CD14-positive monocyte (primary cell): ENCODE data around the gene PAMR1. TPM values are rescaled to one million over a fixed set of nuclear protein-coding genes. Genes with fewer than 3 reads are reported as not detected.

Experiments
- DNase-seq, 3 donors: peaks; one replicate each; pipeline ENCODE4 v3.0.0-alpha.2; 2011 to 2022
- H2AFZ ChIP-seq: 2 replicates; pipeline ENCODE4 v1.6.0; 2012; ENCODE audit warnings: mild to moderate bottlenecking, low read depth, low read length, inconsistent platforms; ENCODE audit not compliant: insufficient read depth, poor library complexity, severe bottlenecking
- H3K27ac ChIP-seq, 2 donors: 1 replicate in 1 of 2; 2 replicates in 1 of 2; pipeline ENCODE4 v1.5.1; 2012 to 2013; ENCODE audit warnings: low read length in 2 of 2, control low read depth in 1 of 2, inconsistent platforms in 1 of 2, low read depth in 1 of 2, mild to moderate bottlenecking in 1 of 2
- H3K27me3 ChIP-seq, 2 donors: one replicate each; pipeline versions ENCODE4 v1.6.0 to v1.6.1; 2011 to 2013; ENCODE audit warnings: low read length in 2 of 2; ENCODE audit not compliant: control insufficient read depth in 2 of 2, insufficient read depth in 2 of 2
- H3K36me3 ChIP-seq, 2 donors: replicated peaks in 1 of 2; 1 replicate in 1 of 2; 2 replicates in 1 of 2; pipeline versions ENCODE4 v1.5.1 to v1.6.1; 2012 to 2013; ENCODE audit warnings: low read length in 2 of 2, control low read depth in 1 of 2, inconsistent platforms in 1 of 2, mild to moderate bottlenecking in 1 of 2; ENCODE audit not compliant: insufficient read depth in 2 of 2, control insufficient read depth in 1 of 2
- H3K4me1 ChIP-seq, 2 donors: 1 replicate in 1 of 2; 2 replicates in 1 of 2; pipeline versions ENCODE4 v1.5.1 to v1.6.1; 2012 to 2013; ENCODE audit warnings: low read length in 2 of 2, control low read depth in 1 of 2, inconsistent platforms in 1 of 2, mild to moderate bottlenecking in 1 of 2, moderate library complexity in 1 of 2; ENCODE audit not compliant: insufficient read depth in 2 of 2, control insufficient read depth in 1 of 2
- H3K4me2 ChIP-seq: replicated peaks from 2 replicates; pipeline ENCODE3; 2012; ENCODE audit warnings: low read length, moderate library complexity, mild to moderate bottlenecking; ENCODE audit not compliant: poor library complexity, severe bottlenecking; ENCODE audit errors: extremely low read depth
- H3K4me3 ChIP-seq, 3 experiments: fragments of 200-600 bp in 1 of 3; sonication (generic) in 1 of 3; replicated peaks in 1 of 3; 1 replicate in 2 of 3; 2 replicates in 1 of 3; pipeline ENCODE4 v1.5.1; 2011 to 2013; ENCODE audit warnings: low read length in 3 of 3, mild to moderate bottlenecking in 3 of 3, control low read depth in 2 of 3, low read depth in 2 of 3, inconsistent platforms in 1 of 3, moderate library complexity in 1 of 3
- H3K79me2 ChIP-seq: 2 replicates; pipeline ENCODE4 v1.6.0; 2012; ENCODE audit warnings: mild to moderate bottlenecking, control low read depth, inconsistent platforms, low read length, moderate library complexity; ENCODE audit not compliant: insufficient read depth
- H3K9ac ChIP-seq: 2 replicates; pipeline ENCODE4 v1.6.0; 2017; ENCODE audit warnings: low read length, mild to moderate bottlenecking; ENCODE audit not compliant: insufficient read depth, poor library complexity, severe bottlenecking
- H3K9me3 ChIP-seq, 2 donors: replicated peaks in 1 of 2; 1 replicate in 1 of 2; 2 replicates in 1 of 2; pipeline versions ENCODE4 v1.5.1 to v1.6.1; 2012 to 2013; ENCODE audit warnings: low read length in 2 of 2, control low read depth in 1 of 2; ENCODE audit not compliant: control insufficient read depth in 1 of 2, insufficient read depth in 1 of 2
- H4K20me1 ChIP-seq: 2 replicates; pipeline ENCODE4 v1.6.0; 2012; ENCODE audit warnings: mild to moderate bottlenecking, low read length, control low read depth, moderate library complexity; ENCODE audit not compliant: insufficient read depth
- H3K27ac Mint-ChIP-seq, 7 donors: one replicate each; pipeline ENCODE4 v1.8.0; 2020; ENCODE audit warnings: mild to moderate bottlenecking in 7 of 7, mixed read lengths in 7 of 7, moderate library complexity in 6 of 7, inconsistent platforms in 2 of 7
- H3K27me3 Mint-ChIP-seq, 3 donors: one replicate each; pipeline ENCODE4 v1.8.0; 2021 to 2022; ENCODE audit warnings: low read depth in 3 of 3, mild to moderate bottlenecking in 3 of 3, mixed read lengths in 3 of 3, moderate library complexity in 3 of 3, inconsistent platforms in 1 of 3
- H3K36me3 Mint-ChIP-seq, 2 donors: one replicate each; pipeline ENCODE4 v1.8.0; 2020; ENCODE audit warnings: mixed read lengths in 2 of 2, inconsistent platforms in 1 of 2, mild to moderate bottlenecking in 1 of 2
- H3K4me1 Mint-ChIP-seq: one replicate; pipeline ENCODE4 v1.8.0; 2020; ENCODE audit warnings: mild to moderate bottlenecking, mixed read lengths
- H3K4me3 Mint-ChIP-seq, 2 donors: one replicate each; pipeline ENCODE4 v1.8.0; 2020; ENCODE audit warnings: mild to moderate bottlenecking in 2 of 2, mixed read lengths in 2 of 2, moderate library complexity in 1 of 2
- H3K9me3 Mint-ChIP-seq, 7 donors: one replicate each; pipeline ENCODE4 v1.8.0; 2020 to 2022; ENCODE audit warnings: mixed read lengths in 7 of 7, mild to moderate bottlenecking in 6 of 7, moderate library complexity in 6 of 7, inconsistent platforms in 2 of 7
- WGBS: methylation state at CpG from one replicate; pipeline ENCODE4 v1.1.5; 2013; ENCODE audit warnings: missing lambda C conversion rate; ENCODE audit not compliant: insufficient coverage; 5-methylcytosine and 5-hydroxymethylcytosine counted together
- intact Hi-C, 2 donors: fragments of 100-400 bp; cut with micrococcal nuclease; formaldehyde crosslinking; loops; one replicate each; pipeline versions ENCODE4 v1.15.0 to v1.15.1; 2023
- polyA plus RNA-seq, 3 donors: library from polyadenylated mRNA; depleted of rRNA in 1 of 3; unstranded in 2 of 3; stranded (reverse) in 1 of 3; fragments of 300-500 nt in 2 of 3; fragments of >200 nt in 1 of 3; fragmentation: Illumina TruSeq in 2 of 3; gene quantifications; 1 replicate in 2 of 3; 2 replicates in 1 of 3; pipeline ENCODE4 v1.2.3, GENCODE V29; 2012 to 2021
- TF ChIP-seq, protein P1 (sequence below): fragments of 200-600 bp; IDR thresholded peaks from one replicate; pipeline ENCODE4 v1.8.0; 2022; ENCODE audit warnings: antibody characterized with exemption, mild to moderate bottlenecking

Gene PAMR1
- polyA plus RNA-seq, 3 donors: not detected

DNA sequence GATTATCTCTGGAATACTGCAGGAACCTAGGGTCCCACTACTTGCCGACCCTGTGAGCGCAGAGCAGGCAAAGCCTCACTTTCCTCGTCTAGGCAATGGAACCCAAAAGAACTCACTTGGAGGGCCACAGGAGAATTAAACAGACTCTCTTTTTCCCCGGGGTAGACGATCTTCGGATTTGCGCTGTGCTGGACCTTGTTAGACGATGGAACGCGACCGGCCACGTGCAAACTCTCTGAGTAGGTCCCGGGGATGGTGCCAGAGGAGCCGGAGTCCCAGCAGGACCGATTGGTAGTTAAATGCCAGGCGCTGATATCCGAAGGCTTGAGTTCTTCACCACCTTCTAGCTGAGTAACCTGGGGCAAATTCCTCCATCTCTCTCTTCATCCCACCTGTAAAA lies 105.0 kb downstream of the PAMR1 start:
- no peaks in the 10 kb centered on the region for H4K20me1 ChIP-seq
- H3K27ac Mint-ChIP-seq: no peak overlapping the region
- peaks cover 15% of the 10 kb centered on the region for H3K4me1 Mint-ChIP-seq
- H3K27ac ChIP-seq: no peak overlapping the region
- peak overlapping the region in 1 of 3 experiments; percentile 40 for H3K4me3 ChIP-seq
- H3K79me2 ChIP-seq: no peaks in the 10 kb centered on the region
- intact Hi-C loops: no loop called here
- H3K36me3 ChIP-seq: no peaks in the 10 kb centered on the region
- H3K4me1 ChIP-seq: peaks cover 11 to 18% of the 10 kb centered on the region in 2 donors
- H3K9me3 Mint-ChIP-seq: peaks cover 0 to 10% (median 3%) of the 10 kb centered on the region in 7 donors
- H2AFZ ChIP-seq: no peak overlapping the region
- peak overlapping the region in 1 of 2 donors; percentile 84 for H3K4me3 Mint-ChIP-seq
- 8% methylated on average over 6 of the region's 17 CpGs for WGBS
- H3K27me3 ChIP-seq: peaks cover 84 to 97% of the 10 kb centered on the region in 2 donors
- peak overlapping the region; percentile 60 for H3K4me2 ChIP-seq
- no peak for DNase-seq
- H3K9ac ChIP-seq: no peak overlapping the region
- H3K9me3 ChIP-seq: peaks cover 3 to 6% of the 10 kb centered on the region in 2 donors
- TF ChIP-seq, protein P1, sequence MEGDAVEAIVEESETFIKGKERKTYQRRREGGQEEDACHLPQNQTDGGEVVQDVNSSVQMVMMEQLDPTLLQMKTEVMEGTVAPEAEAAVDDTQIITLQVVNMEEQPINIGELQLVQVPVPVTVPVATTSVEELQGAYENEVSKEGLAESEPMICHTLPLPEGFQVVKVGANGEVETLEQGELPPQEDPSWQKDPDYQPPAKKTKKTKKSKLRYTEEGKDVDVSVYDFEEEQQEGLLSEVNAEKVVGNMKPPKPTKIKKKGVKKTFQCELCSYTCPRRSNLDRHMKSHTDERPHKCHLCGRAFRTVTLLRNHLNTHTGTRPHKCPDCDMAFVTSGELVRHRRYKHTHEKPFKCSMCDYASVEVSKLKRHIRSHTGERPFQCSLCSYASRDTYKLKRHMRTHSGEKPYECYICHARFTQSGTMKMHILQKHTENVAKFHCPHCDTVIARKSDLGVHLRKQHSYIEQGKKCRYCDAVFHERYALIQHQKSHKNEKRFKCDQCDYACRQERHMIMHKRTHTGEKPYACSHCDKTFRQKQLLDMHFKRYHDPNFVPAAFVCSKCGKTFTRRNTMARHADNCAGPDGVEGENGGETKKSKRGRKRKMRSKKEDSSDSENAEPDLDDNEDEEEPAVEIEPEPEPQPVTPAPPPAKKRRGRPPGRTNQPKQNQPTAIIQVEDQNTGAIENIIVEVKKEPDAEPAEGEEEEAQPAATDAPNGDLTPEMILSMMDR: no peak
- peaks cover 82 to 94% (median 84%) of the 10 kb centered on the region in 3 donors for H3K27me3 Mint-ChIP-seq
- H3K36me3 Mint-ChIP-seq: peaks cover 0 to 3% of the 10 kb centered on the region in 2 donors

- H3K36me3 Mint-ChIP-seq: peaks cover 0 to 3% of the 10 kb centered on the region in 2 donors
- Histone ChIP-seq H3K9ac (no peak overlapping the region), H3K4me2 (peak overlapping the region; percentile 60), H3K27ac (no peak overlapping the region), H3K4me3 (peak overlapping the region in 1 of 3 experiments; percentile 40), H3K9me3 (peaks cover 3 to 6% of the 10 kb centered on the region in 2 donors), H3K36me3 (no peaks in the 10 kb centered on the region), H3K27me3 (peaks cover 86 to 98% of the 10 kb centered on the region in 2 donors), H3K79me2 (no peaks in the 10 kb centered on the region), H4K20me1 (no peaks in the 10 kb centered on the region), H3K4me1 (peaks cover 11 to 18% of the 10 kb centered on the region in 2 donors), H2AFZ (no peak overlapping the region)
- under 1% methylated on average over 38 of the region's 41 CpGs for WGBS
- no peak for DNase-seq
- TF ChIP-seq, protein P1: no peak
- H3K4me3 Mint-ChIP-seq: peak overlapping the region in 1 of 2 donors; percentile 84
- peaks cover 0 to 10% (median 3%) of the 10 kb centered on the region in 7 donors for H3K9me3 Mint-ChIP-seq
- intact Hi-C loops: no loop called here
- peaks cover 15% of the 10 kb centered on the region for H3K4me1 Mint-ChIP-seq
- H3K27ac Mint-ChIP-seq: no peak overlapping the region
- H3K27me3 Mint-ChIP-seq: peaks cover 86 to 96% (median 88%) of the 10 kb centered on the region in 3 donors
These were observed 105.5 kb downstream of the PAMR1 start for GRCh38 chr11:35419830-35420333.
